Duodenal mucosa (tissue), 2 donors: Measurements from ENCODE around the gene SBNO2.

Experiments used
- H3K27ac ChIP-seq: one replicate; pipeline ENCODE4 v1.7.0; 2013; ENCODE audit warnings: low read depth, low read length
- H3K27me3 ChIP-seq, 2 donors: one replicate each; pipeline ENCODE4 v1.7.0; 2013; ENCODE audit warnings: low read length in 2 of 2, control low read depth in 1 of 2; ENCODE audit not compliant: insufficient read depth in 2 of 2, control insufficient read depth in 1 of 2
- H3K36me3 ChIP-seq, 2 donors: one replicate each; pipeline ENCODE4 v1.7.0; 2013; ENCODE audit warnings: low read length in 2 of 2, control low read depth in 1 of 2; ENCODE audit not compliant: insufficient read depth in 2 of 2, control insufficient read depth in 1 of 2
- H3K4me1 ChIP-seq, 2 donors: one replicate each; pipeline ENCODE4 v1.7.0; 2013; ENCODE audit warnings: low read length in 2 of 2, control low read depth in 1 of 2; ENCODE audit not compliant: insufficient read depth in 2 of 2, control insufficient read depth in 1 of 2
- H3K4me3 ChIP-seq, 2 donors: one replicate each; pipeline ENCODE4 v1.7.0; 2013; ENCODE audit warnings: low read length in 2 of 2, low read depth in 1 of 2
- H3K9ac ChIP-seq, 2 donors: one replicate each; pipeline ENCODE4 v1.7.0; 2013; ENCODE audit warnings: low read length in 2 of 2, low read depth in 1 of 2
- H3K9me3 ChIP-seq, 2 donors: one replicate each; pipeline ENCODE4 v1.7.0; 2013; ENCODE audit warnings: low read length in 2 of 2, control low read depth in 1 of 2; ENCODE audit not compliant: control insufficient read depth in 1 of 2

Gene SBNO2

DNA sequence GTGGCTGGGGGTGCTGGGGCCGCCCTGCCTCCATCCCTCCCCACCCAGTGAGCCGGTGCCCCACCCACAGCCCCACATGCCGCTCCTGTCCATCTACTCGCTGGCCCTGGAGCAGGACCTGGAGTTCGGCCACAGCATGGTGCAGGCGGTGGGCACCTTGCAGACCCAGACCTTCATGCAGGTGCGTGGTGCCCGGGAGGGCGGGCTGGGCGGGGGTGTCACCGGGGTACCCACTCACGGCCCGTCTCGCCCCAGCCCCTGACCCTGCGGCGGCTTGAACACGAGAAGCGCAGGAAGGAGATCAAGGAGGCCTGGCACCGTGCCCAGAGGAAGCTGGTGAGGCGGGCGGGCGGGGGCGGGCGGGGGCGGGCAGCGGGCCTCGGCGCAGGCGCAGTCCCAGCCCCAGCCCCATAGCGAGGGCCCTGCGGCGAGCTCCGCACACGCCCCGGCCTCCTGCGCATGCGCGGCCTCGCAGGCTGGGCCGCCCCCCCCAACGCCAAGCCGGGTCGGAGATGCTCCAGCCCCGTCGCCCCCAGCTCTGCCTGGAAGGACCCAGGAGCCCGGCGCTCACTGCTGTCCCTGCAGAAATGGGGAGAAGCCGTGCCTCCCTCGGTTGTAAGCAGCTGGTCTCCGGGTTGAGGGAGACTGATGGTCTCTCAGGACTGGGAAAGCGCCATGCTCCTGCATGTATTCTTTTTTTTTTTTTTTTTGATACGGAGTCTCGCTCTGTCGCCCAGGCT, 99.4 kb downstream of the SBNO2 start:
- no peak overlapping the region for H3K9ac ChIP-seq
- peaks cover 16 to 29% of the 10 kb centered on the region in 2 donors for H3K4me1 ChIP-seq
- H3K4me3 ChIP-seq, result peak overlapping the region; percentile 50 to 57
- peaks cover 0 to 5% of the 10 kb centered on the region in 2 donors for H3K36me3 ChIP-seq
- no peak overlapping the region for H3K27ac ChIP-seq
- H3K9me3 ChIP-seq, result no peaks in the 10 kb centered on the region
- H3K27me3 ChIP-seq, result peaks cover 10 to 15% of the 10 kb centered on the region in 2 donors

DNA sequence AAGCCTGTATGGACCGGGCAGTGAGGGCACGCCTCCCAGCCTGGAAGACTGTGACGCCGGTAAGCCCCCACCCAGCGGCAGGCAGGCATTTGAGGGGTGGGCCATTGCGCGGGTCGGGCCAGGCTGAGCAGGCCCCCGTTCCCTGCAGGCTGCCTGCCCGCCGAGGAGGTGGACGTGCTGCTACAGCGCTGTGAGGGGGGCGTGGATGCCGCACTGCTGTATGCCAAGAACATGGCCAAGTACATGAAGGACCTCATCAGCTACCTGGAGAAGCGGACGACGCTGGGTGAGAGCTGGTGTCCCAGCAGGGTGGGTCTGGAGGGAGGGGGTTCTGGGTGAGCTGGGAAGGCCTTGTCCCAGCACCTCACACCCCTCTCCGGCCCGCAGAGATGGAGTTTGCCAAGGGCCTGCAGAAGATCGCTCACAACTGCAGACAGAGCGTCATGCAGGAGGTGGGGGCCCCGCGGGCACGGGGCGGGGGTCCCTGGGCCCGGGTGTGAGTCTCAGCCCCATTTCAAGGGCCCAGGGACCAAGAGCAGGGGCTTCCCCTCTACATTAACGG, 100.0 kb downstream of the SBNO2 start:
- peaks cover 10 to 19% of the 10 kb centered on the region in 2 donors for H3K27me3 ChIP-seq
- peaks cover 0 to 5% of the 10 kb centered on the region in 2 donors for H3K36me3 ChIP-seq
- no peak overlapping the region for H3K27ac ChIP-seq
- peaks cover 23 to 36% of the 10 kb centered on the region in 2 donors for H3K4me1 ChIP-seq
- H3K4me3 ChIP-seq, result peak overlapping the region in 1 of 2 donors; percentile 29
- H3K9me3 ChIP-seq, result no peaks in the 10 kb centered on the region
- H3K9ac ChIP-seq, result no peak overlapping the region

DNA sequence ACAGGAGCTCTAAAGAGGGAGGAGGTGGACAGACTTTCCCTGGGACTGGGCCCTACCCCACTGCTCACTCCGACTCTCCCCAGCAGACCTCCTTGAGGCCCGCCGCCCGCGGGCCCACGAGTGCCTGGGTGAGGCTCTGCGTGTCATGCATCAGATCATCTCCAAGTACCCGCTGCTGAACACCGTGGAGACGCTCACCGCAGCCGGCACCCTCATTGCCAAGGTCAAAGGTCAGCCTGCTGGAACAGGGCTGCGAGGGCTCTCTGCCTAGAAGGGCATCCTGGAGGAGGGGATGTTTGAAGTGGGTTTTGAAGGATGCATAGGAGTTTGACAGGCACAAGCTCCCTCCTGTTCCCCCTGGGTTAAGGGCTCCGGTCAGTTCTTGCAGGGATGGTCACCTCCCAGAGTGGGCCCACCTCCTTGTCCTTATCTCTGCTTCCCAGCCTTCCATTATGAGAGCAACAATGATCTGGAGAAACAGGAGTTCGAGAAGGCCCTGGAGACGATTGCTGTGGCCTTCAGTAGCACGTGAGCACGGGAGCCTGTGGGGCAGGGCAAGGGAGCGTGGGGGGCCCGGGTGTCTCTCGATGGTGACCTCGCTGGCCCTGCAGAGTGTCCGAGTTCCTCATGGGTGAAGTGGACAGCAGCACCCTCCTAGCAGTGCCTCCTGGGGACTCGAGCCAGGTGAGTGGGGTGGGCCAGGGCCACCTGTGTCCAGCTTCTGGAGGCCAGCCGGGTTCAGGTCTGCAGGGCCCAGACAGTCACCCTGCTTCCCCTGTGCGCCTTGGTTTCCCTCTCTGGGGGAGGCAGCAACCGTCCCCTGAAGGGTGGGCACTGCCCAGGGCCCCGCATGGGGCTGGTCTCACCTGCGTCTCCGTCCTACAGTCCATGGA, 100.8 kb downstream of the SBNO2 start:
- no peak overlapping the region for H3K9ac ChIP-seq
- H3K9me3 ChIP-seq, result no peaks in the 10 kb centered on the region
- peaks cover 26 to 40% of the 10 kb centered on the region in 2 donors for H3K4me1 ChIP-seq
- H3K36me3 ChIP-seq, result peaks cover 0 to 5% of the 10 kb centered on the region in 2 donors
- no peak overlapping the region for H3K27ac ChIP-seq
- H3K27me3 ChIP-seq, result peaks cover 10 to 26% of the 10 kb centered on the region in 2 donors
- H3K4me3 ChIP-seq, result no peak overlapping the region

DNA sequence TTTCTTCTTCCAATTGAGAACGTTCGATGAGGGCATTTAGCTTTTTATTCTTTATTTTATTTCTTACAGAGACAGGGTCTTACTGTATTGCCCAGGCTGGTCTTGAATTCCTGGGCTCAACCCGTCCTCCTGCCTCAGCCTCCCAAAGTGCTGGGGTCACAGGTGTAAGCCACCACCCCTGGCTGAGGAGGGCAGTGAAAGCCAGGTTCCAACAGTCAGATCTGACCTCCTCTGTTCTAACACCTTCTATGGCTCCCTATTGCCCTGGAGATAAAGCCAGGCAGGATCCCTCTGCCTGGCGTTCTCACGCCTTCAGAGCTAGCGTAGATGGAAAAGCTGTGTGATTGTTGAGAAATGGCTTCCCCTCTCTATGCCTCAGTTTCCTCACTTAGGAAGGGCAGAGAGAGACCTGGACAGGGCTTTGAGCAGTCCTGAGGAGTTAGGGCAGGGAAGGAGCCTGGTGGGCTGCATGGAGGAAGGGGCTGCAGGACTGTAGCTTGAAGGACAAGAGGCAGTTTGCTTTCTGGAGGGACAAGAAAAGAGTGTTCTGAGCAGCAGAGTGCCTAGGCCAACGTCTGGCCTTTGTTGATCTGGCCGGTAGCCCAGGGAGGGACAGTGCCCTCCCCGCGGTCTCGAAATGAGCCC, 101.6 kb downstream of the SBNO2 start:
- H3K4me3 ChIP-seq, result no peak overlapping the region
- H3K9ac ChIP-seq, result no peak overlapping the region
- H3K27ac ChIP-seq, result no peak overlapping the region
- peaks cover 0 to 5% of the 10 kb centered on the region in 2 donors for H3K36me3 ChIP-seq
- H3K4me1 ChIP-seq, result peaks cover 22 to 36% of the 10 kb centered on the region in 2 donors
- H3K27me3 ChIP-seq, result peaks cover 10 to 29% of the 10 kb centered on the region in 2 donors
- H3K9me3 ChIP-seq, result no peaks in the 10 kb centered on the region

DNA sequence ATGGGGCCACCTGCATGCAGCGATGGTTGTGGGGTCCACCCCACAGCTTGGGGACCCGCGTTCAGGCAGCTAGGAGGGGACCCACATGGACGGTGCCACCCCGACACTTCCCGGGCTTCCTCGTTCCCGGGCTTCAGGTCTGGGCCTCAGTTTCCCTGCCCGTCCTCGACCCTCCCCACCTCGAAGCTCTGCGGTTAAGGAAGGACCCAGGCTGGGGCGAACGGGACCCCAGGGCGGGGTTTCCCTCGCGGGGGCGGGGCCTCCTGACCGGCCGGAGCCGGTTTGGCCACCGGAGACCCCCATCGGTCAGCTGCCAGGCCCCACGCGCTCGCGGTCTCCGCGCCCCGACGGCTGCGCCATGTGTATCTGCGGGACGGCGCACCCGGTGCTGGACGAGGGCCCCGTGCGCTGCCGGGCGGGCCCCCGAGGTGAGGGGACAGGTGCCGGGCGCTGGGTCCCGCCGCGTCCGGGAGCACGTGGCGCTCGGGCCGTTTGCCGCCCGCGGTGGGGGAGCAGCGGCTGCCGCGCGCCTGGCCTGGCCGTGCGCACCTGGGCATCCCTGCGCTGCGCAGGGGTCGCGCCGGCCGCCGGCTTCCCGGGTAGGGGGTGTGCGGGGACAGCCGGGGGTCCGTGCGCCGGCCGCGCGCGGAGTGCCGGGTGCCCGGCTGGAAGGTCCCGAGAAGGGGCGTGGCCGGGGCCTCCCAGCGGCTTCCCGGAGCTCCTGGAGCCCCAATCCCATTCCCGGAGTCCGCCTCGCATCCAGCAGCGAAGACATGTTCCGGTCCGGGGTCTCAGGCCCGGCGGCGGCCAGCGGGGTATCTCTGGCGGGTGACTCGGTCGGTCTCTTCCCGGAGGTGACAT, 102.9 kb downstream of the SBNO2 start:
- Histone ChIP-seq H3K9me3 (no peaks in the 10 kb centered on the region), H3K9ac (no peak overlapping the region), H3K4me3 (no peak overlapping the region), H3K4me1 (peaks cover 18 to 37% of the 10 kb centered on the region in 2 donors), H3K27me3 (peaks cover 19 to 36% of the 10 kb centered on the region in 2 donors), H3K36me3 (peaks cover 0 to 5% of the 10 kb centered on the region in 2 donors), H3K27ac (no peak overlapping the region)

DNA sequence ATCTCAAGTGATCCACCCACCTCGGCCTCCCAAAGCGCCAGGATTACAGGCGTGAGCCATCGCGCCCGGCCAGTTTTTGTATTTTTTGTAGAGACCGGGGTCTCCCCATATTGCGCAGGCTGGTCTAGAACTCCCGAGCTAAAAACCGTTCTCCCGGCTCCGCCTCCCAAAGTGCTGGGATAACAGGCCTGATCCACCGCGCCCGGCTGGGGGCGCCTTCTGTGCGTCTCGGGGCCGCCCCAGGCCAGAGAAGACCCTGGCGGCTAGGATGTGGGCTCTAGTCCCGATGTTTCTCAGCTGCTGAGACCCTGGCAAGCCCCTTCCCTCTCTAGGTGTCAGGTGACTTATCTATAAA, 103.5 kb downstream of the SBNO2 start:
- Histone ChIP-seq H3K27ac (no peak overlapping the region), H3K27me3 (peaks cover 22 to 41% of the 10 kb centered on the region in 2 donors)

DNA sequence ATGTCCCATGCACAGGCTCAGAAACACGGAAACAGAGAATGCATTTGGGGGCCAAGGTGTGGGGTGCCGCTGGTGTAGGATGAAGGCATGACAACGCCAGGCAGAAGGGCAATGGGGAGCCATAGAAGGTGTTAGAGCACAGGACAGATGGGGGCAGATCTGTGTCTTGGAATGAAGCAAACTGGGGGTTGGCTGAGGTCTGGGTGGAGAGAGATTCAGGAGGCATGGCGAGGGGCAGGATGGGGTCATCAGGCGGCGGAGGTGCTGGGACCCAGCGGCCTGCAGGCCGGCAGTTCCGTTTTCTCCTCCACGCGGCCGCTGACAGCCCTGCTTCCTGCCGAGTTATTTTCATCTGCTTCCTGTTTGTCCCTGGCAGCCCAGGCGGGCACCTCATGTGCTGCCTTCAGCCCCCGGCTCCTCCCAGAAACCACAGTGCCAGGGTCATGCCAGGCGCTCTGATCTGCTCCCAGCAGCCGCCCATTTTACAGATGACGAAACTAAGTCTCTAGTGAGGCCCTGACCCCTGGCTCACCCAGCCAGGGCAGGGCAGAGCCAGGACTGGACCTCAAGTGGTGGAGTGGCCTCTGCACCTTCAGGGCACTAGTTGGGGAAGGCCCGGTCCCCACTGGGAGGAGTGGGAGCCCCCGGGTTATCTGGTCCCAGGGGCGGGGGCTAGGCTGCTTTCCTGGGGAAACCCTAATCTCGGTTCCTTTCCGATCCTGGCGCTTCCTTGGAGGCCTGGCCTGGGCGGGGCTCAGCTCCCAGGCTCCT, 104.9 kb downstream of the SBNO2 start:
- H3K27ac ChIP-seq, result no peak overlapping the region
- H3K36me3 ChIP-seq, result peaks cover 0 to 5% of the 10 kb centered on the region in 2 donors
- H3K4me1 ChIP-seq, result peaks cover 14 to 35% of the 10 kb centered on the region in 2 donors
- H3K9me3 ChIP-seq, result no peaks in the 10 kb centered on the region
- peak overlapping the region; percentile 60 to 66 for H3K4me3 ChIP-seq
- peak overlapping the region in 1 of 2 donors; percentile 38 for H3K9ac ChIP-seq
- peaks cover 22 to 44% of the 10 kb centered on the region in 2 donors for H3K27me3 ChIP-seq

More for the DNA sequence above, 103.5 kb downstream of the SBNO2 start:
- H3K4me1 ChIP-seq, result peaks cover 13 to 35% of the 10 kb centered on the region in 2 donors
- H3K36me3 ChIP-seq, result peaks cover 0 to 5% of the 10 kb centered on the region in 2 donors
- H3K9me3 ChIP-seq, result no peaks in the 10 kb centered on the region
- H3K9ac ChIP-seq, result no peak overlapping the region
- no peak overlapping the region for H3K4me3 ChIP-seq

DNA sequence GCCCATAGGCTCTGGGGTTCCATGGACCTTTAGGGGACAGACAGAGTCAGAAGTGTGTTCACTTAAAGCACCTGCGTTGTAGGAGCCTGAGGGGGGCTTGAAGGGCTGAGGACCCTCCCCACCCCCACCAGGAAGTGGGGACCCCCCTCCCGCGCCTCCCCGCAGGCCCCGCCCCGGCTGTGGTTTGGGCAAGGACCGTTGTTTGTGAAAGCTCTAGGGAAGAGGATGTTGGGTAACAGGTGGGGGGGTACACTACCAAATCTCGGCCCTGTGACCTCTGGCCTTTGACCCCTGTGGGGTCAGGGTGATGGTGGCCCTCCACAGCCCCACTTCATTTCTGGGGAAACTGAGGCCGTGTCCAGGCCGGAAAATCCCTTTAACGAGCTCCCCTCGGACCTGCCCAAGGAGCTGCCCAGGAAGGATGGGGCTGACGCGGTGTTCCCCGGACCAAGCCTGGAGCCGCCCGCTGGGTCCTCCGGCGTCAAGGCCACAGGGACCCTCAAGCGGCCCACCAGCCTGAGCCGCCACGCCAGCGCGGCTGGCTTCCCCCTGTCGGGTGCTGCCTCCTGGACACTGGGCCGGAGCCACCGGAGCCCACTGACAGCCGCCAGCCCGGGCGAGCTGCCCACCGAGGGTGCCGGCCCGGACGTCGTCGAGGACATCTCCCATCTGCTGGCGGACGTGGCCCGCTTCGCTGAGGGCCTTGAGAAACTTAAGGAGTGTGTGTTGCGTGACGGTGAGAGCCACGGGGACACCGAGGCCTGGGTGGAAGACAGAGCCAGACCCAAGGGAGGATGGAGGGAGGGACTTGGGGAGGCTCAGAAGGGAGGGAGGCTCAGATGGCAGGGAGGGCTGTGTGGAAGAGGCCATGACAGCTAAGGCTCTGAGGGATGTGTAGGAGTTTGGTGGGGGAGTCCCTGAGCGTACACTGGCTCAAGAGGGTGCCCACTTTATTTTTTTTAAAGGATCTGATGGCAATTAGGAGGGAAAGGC, 105.8 kb downstream of the SBNO2 start:
- H3K9ac ChIP-seq, result peak overlapping the region; percentile 43

More for the DNA sequence above, 105.8 kb downstream of the SBNO2 start:
- Histone ChIP-seq H3K36me3 (peaks cover 0 to 5% of the 10 kb centered on the region in 2 donors), H3K4me1 (peaks cover 14 to 30% of the 10 kb centered on the region in 2 donors), H3K4me3 (peak overlapping the region; percentile 60 to 66), H3K27me3 (peaks cover 22 to 44% of the 10 kb centered on the region in 2 donors), H3K9me3 (no peaks in the 10 kb centered on the region), H3K27ac (peak overlapping the region; percentile 50)
